Activated CD8-positive, alpha-beta T cell treated with anti-CD3 and anti-CD28 coated beads, Interleukin-2, amount 10 ng/mL, durations not matched to agents 7 days and 5 days (primary cell): ENCODE data around the gene PXDN. TPM values are rescaled to one million over a fixed set of nuclear protein-coding genes. Genes with fewer than 3 reads are reported as not detected.

Experiments used
- ATAC-seq: fragments of 150-1000 bp; cut with Tn5 transposase; one replicate; pipeline ENCODE4 v1.10.0; 2021; ENCODE audit warnings: moderate library complexity
- CTCF ChIA-PET: fragments of 350-600 bp; sonication (Branson Sonifier 250); formaldehyde crosslinking; loops from one replicate; lab custom pipeline; 2021; ENCODE audit warnings: antibody characterized with exemption; lab: Charles Lee
- POLR2A ChIA-PET: fragments of 350-600 bp; sonication (Branson Sonifier 250); formaldehyde crosslinking; loops from one replicate; lab custom pipeline; 2021; ENCODE audit warnings: antibody characterized with exemption; lab: Charles Lee
- DNase-seq: peaks from one replicate; pipeline ENCODE4 v3.0.0-alpha.2; 2020
- H3K27ac Mint-ChIP-seq: one replicate; pipeline ENCODE4 v1.8.0; 2021; ENCODE audit warnings: mild to moderate bottlenecking, mixed read lengths
- H3K27me3 Mint-ChIP-seq: one replicate; pipeline ENCODE4 v1.8.0; 2021; ENCODE audit warnings: low read depth, mixed read lengths
- H3K36me3 Mint-ChIP-seq: one replicate; pipeline ENCODE4 v1.8.0; 2021; ENCODE audit warnings: low read depth, mixed read lengths
- H3K4me1 Mint-ChIP-seq: one replicate; pipeline ENCODE4 v1.8.0; 2021; ENCODE audit warnings: low read depth, mixed read lengths
- H3K4me3 Mint-ChIP-seq: one replicate; pipeline ENCODE4 v1.8.0; 2021; ENCODE audit warnings: mild to moderate bottlenecking, mixed read lengths
- H3K9me3 Mint-ChIP-seq: one replicate; pipeline ENCODE4 v1.8.0; 2022; ENCODE audit warnings: mixed read lengths; ENCODE audit not compliant: insufficient read depth
- total RNA-seq, 2 experiments: library from RNA; stranded (reverse); gene quantifications; one replicate each; pipeline ENCODE4 v1.2.3, GENCODE V29; 2021

Gene PXDN
- total RNA-seq, 2 experiments from 2014 or later: 0.26 to 0.92 TPM

GRCh38 chr2:1605102-1606045 is 138.9 kb downstream of the PXDN start:
- Mint-ChIP-seq H3K27ac (no peak overlapping the region), H3K4me1 (no peaks in the 10 kb centered on the region), H3K9me3 (no peaks in the 10 kb centered on the region), H3K36me3 (no peaks in the 10 kb centered on the region), H3K27me3 (no peaks in the 10 kb centered on the region), H3K4me3 (no peak overlapping the region)
- ChIA-PET POLR2A (no interaction called here), CTCF (no interaction called here)
- ATAC-seq (no peak), DNase-seq (no peak)

GRCh38 chr2:1603521-1603920 is 140.8 kb downstream of the PXDN start:
- no peaks in the 10 kb centered on the region for H3K36me3 Mint-ChIP-seq
- no peak overlapping the region for H3K27ac Mint-ChIP-seq
- H3K27me3 Mint-ChIP-seq: no peaks in the 10 kb centered on the region
- H3K9me3 Mint-ChIP-seq: no peaks in the 10 kb centered on the region
- CTCF ChIA-PET: no interaction called here
- no peaks in the 10 kb centered on the region for H3K4me1 Mint-ChIP-seq
- ATAC-seq (no peak), DNase-seq (no peak)
- POLR2A ChIA-PET: no interaction called here
- H3K4me3 Mint-ChIP-seq: no peak overlapping the region

GRCh38 chr2:1603059-1603458 is 141.3 kb downstream of the PXDN start:
- ChIA-PET CTCF (no interaction called here), POLR2A (no interaction called here)
- no peaks in the 10 kb centered on the region for H3K27me3 Mint-ChIP-seq
- DNase-seq (no peak), ATAC-seq (no peak)
- no peak overlapping the region for H3K27ac Mint-ChIP-seq
- no peaks in the 10 kb centered on the region for H3K9me3 Mint-ChIP-seq
- H3K4me1 Mint-ChIP-seq: no peaks in the 10 kb centered on the region
- no peak overlapping the region for H3K4me3 Mint-ChIP-seq
- H3K36me3 Mint-ChIP-seq: no peaks in the 10 kb centered on the region

- no peak for DNase-seq
- Mint-ChIP-seq H3K27me3 (no peaks in the 10 kb centered on the region), H3K9me3 (no peaks in the 10 kb centered on the region), H3K27ac (no peak overlapping the region), H3K36me3 (no peaks in the 10 kb centered on the region), H3K4me1 (no peaks in the 10 kb centered on the region), H3K4me3 (no peak overlapping the region)
- ATAC-seq: no peak
- POLR2A ChIA-PET: no interaction called here
- CTCF ChIA-PET: no interaction called here
Measured at GRCh38 chr2:1602278-1603010, 141.9 kb downstream of the PXDN start.

GRCh38 chr2:1601471-1602277 is 142.6 kb downstream of the PXDN start:
- Mint-ChIP-seq H3K27me3 (no peaks in the 10 kb centered on the region), H3K27ac (no peak overlapping the region), H3K4me3 (no peak overlapping the region), H3K36me3 (no peaks in the 10 kb centered on the region), H3K4me1 (no peaks in the 10 kb centered on the region), H3K9me3 (no peaks in the 10 kb centered on the region)
- ATAC-seq (no peak), DNase-seq (no peak)
- ChIA-PET POLR2A (no interaction called here), CTCF (no interaction called here)

- Mint-ChIP-seq H3K36me3 (no peaks in the 10 kb centered on the region), H3K27me3 (no peaks in the 10 kb centered on the region), H3K4me3 (no peak overlapping the region), H3K27ac (no peak overlapping the region), H3K9me3 (no peaks in the 10 kb centered on the region), H3K4me1 (no peaks in the 10 kb centered on the region)
- DNase-seq (no peak), ATAC-seq (no peak)
- CTCF ChIA-PET: no interaction called here
- POLR2A ChIA-PET: no interaction called here
Measured at GRCh38 chr2:1601067-1601412, 143.3 kb downstream of the PXDN start.

- Mint-ChIP-seq H3K4me1 (no peaks in the 10 kb centered on the region), H3K27me3 (no peaks in the 10 kb centered on the region), H3K9me3 (no peaks in the 10 kb centered on the region), H3K27ac (no peak overlapping the region), H3K4me3 (no peak overlapping the region), H3K36me3 (no peaks in the 10 kb centered on the region)
- ATAC-seq (no peak), DNase-seq (no peak)
- ChIA-PET POLR2A (no interaction called here), CTCF (no interaction called here)
Measured at GRCh38 chr2:1600191-1601066, 143.9 kb downstream of the PXDN start.

- CTCF ChIA-PET: no interaction called here
- H3K27ac Mint-ChIP-seq: no peak overlapping the region
- H3K4me1 Mint-ChIP-seq: no peaks in the 10 kb centered on the region
- no peak overlapping the region for H3K4me3 Mint-ChIP-seq
- POLR2A ChIA-PET: no interaction called here
- no peaks in the 10 kb centered on the region for H3K9me3 Mint-ChIP-seq
- ATAC-seq (no peak), DNase-seq (no peak)
- H3K36me3 Mint-ChIP-seq: no peaks in the 10 kb centered on the region
- H3K27me3 Mint-ChIP-seq: no peaks in the 10 kb centered on the region
Measured at GRCh38 chr2:1599301-1600085, 144.8 kb downstream of the PXDN start.

DNA sequence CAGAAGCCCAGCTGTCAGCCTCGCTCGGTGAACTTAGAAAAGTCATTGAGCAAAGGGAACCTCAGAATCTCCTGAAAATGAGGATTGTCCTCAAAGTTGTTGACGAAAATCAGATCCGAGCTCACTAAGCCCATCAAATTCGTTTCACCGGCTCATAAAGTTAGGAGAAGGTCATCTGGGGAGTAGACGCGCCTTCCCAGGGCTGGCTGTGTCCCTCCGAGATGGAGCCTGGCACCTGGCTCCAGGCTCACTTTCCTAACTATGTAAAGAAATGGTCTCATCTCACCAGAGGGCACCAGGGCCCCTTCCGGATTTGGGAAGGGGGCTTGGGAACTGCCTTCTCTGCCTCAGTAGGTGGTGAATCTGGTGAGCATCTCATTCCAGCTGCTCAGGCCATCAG is 145.5 kb downstream of the PXDN start:
- ChIA-PET CTCF (no interaction called here), POLR2A (no interaction called here)
- no peaks in the 10 kb centered on the region for H3K27me3 Mint-ChIP-seq
- no peaks in the 10 kb centered on the region for H3K4me1 Mint-ChIP-seq
- DNase-seq (no peak), ATAC-seq (no peak)
- H3K4me3 Mint-ChIP-seq: no peak overlapping the region
- no peaks in the 10 kb centered on the region for H3K9me3 Mint-ChIP-seq
- H3K27ac Mint-ChIP-seq: no peak overlapping the region
- no peaks in the 10 kb centered on the region for H3K36me3 Mint-ChIP-seq

- ChIA-PET POLR2A (no interaction called here), CTCF (no interaction called here)
- Mint-ChIP-seq H3K27ac (no peak overlapping the region), H3K4me1 (no peaks in the 10 kb centered on the region), H3K36me3 (no peaks in the 10 kb centered on the region), H3K27me3 (no peaks in the 10 kb centered on the region), H3K4me3 (no peak overlapping the region), H3K9me3 (no peaks in the 10 kb centered on the region)
- DNase-seq (no peak), ATAC-seq (no peak)
Measured at GRCh38 chr2:1598041-1598710, 146.1 kb downstream of the PXDN start.
